DND-41 (cell line): ENCODE measurements around the gene PNKD.

Experiments used
- EZH2 ChIP-seq: IDR thresholded peaks from 3 replicates; pipeline ENCODE4 v1.6.1; 2012; ENCODE audit warnings: borderline replicate concordance, low read depth, mild to moderate bottlenecking, moderate library complexity, low read length, inconsistent platforms; ENCODE audit not compliant: severe bottlenecking
- TF ChIP-seq, protein P1 (sequence below): IDR thresholded peaks from 2 replicates; pipeline ENCODE4 v1.5.1; 2012; ENCODE audit warnings: borderline replicate concordance, low read length, moderate library complexity, mild to moderate bottlenecking; ENCODE audit not compliant: poor library complexity, severe bottlenecking; ENCODE audit errors: extremely low read depth

- TF ChIP-seq, protein P1, sequence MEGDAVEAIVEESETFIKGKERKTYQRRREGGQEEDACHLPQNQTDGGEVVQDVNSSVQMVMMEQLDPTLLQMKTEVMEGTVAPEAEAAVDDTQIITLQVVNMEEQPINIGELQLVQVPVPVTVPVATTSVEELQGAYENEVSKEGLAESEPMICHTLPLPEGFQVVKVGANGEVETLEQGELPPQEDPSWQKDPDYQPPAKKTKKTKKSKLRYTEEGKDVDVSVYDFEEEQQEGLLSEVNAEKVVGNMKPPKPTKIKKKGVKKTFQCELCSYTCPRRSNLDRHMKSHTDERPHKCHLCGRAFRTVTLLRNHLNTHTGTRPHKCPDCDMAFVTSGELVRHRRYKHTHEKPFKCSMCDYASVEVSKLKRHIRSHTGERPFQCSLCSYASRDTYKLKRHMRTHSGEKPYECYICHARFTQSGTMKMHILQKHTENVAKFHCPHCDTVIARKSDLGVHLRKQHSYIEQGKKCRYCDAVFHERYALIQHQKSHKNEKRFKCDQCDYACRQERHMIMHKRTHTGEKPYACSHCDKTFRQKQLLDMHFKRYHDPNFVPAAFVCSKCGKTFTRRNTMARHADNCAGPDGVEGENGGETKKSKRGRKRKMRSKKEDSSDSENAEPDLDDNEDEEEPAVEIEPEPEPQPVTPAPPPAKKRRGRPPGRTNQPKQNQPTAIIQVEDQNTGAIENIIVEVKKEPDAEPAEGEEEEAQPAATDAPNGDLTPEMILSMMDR = no peak
- no peak for TF ChIP-seq EZH2
Observed at GRCh38 chr2:218274586-218274985, 4.3 kb downstream of the PNKD start.
